GM12878 (cell line): ENCODE measurements around the gene ADISSP. TPM values are rescaled to one million over a fixed set of nuclear protein-coding genes. Genes with fewer than 3 reads are reported as not detected.

Source experiments
- ATAC-seq: fragments of 200-7000 bp; cut with Tn5 transposase; 3 replicates; pipeline ENCODE4 v1.9.1; 2020; ENCODE audit warnings: mild to moderate bottlenecking, moderate library complexity
- BruUV-seq: library from RNA; stranded (reverse); fragments of 400-500 nt; replicated peaks from 2 replicates; lab custom pipeline; 2021; lab: Mats Ljungman, UMichigan
- CTCF ChIA-PET: fragments of 300-600 bp; sonication (Branson Sonifier 250); formaldehyde crosslinking; extraction: SDS; loops from one replicate; lab custom pipeline; 2021; ENCODE audit warnings: inconsistent platforms; lab: Yijun Ruan, JAX
- POLR2A ChIA-PET: fragments of 350-600 bp; formaldehyde crosslinking; extraction: SDS; loops from one replicate; lab custom pipeline; 2021; ENCODE audit warnings: inconsistent platforms; lab: Charles Lee
- RAD21 ChIA-PET: fragments of 300-600 bp; sonication (Branson Sonifier 250); formaldehyde crosslinking; loops from one replicate; lab custom pipeline; 2023; ENCODE audit warnings: antibody characterized with exemption; ENCODE audit not compliant: unreplicated experiment; lab: Charles Lee
- SMC1A ChIA-PET: fragments of 300-600 bp; sonication (Branson Sonifier 250); formaldehyde crosslinking; loops from one replicate; lab custom pipeline; 2023; ENCODE audit not compliant: unreplicated experiment, uncharacterized antibody; lab: Charles Lee
- DNase-seq: peaks from one replicate; pipeline ENCODE4 v3.0.0-alpha.2; 2011; ENCODE audit warnings: low read depth, low spot score
- FAIRE-seq: peaks from 3 replicates; lab custom pipeline; 2011; peaks lifted over from hg19 to GRCh38; lab: Jason Lieb, UNC
- H2AFZ ChIP-seq: 2 replicates; pipeline ENCODE4 v1.6.0; 2011; ENCODE audit warnings: low read depth, low read length, control low read depth; ENCODE audit not compliant: control insufficient read depth
- H3K27ac ChIP-seq: 2 replicates; pipeline ENCODE4 v1.5.1; 2011; ENCODE audit warnings: control low read depth; ENCODE audit not compliant: control insufficient read depth, insufficient read depth
- H3K27me3 ChIP-seq, 2 experiments: replicated peaks in 1 of 2; 2 replicates each; pipeline versions ENCODE4 v1.6.0 to v1.6.1; 2011; ENCODE audit warnings: low read length in 1 of 2; ENCODE audit not compliant: control insufficient read depth in 2 of 2, insufficient read depth in 2 of 2
- H3K36me3 ChIP-seq, 2 experiments: 2 replicates each; pipeline ENCODE4 v1.5.1; 2011; ENCODE audit warnings: low read length in 1 of 2; ENCODE audit not compliant: control insufficient read depth in 2 of 2, insufficient read depth in 2 of 2
- H3K4me1 ChIP-seq: 2 replicates; pipeline ENCODE4 v1.6.1; 2011; ENCODE audit warnings: mild to moderate bottlenecking, low read length, moderate library complexity, mixed read lengths; ENCODE audit not compliant: control insufficient read depth, insufficient read depth
- H3K4me2 ChIP-seq: 2 replicates; pipeline ENCODE4 v1.6.0; 2011; ENCODE audit warnings: control low read depth; ENCODE audit not compliant: control insufficient read depth, insufficient read depth
- H3K4me3 ChIP-seq: fragments of 200-600 bp; sonication (generic); 2 replicates; pipeline ENCODE4 v1.5.1; 2016
- H3K79me2 ChIP-seq: 2 replicates; pipeline ENCODE4 v1.6.0; 2011; ENCODE audit warnings: low read length; ENCODE audit not compliant: control insufficient read depth, insufficient read depth
- H3K9ac ChIP-seq: 2 replicates; pipeline ENCODE4 v1.8.0; 2011; ENCODE audit warnings: low read length, control low read depth, mixed read lengths; ENCODE audit not compliant: control insufficient read depth, insufficient read depth
- H3K9me3 ChIP-seq: replicated peaks from 3 replicates; pipeline ENCODE4 v1.5.1; 2011; ENCODE audit warnings: mild to moderate bottlenecking, low read length; ENCODE audit not compliant: control insufficient read depth, insufficient read depth
- H4K20me1 ChIP-seq: 2 replicates; pipeline ENCODE4 v1.6.0; 2011; ENCODE audit not compliant: control insufficient read depth, insufficient read depth
- BCL11A ChIP-seq: IDR thresholded peaks from 2 replicates; pipeline ENCODE4 v1.6.1; 2011; ENCODE audit warnings: low read depth, low read length
- CEBPZ ChIP-seq: fragments of 150-350 bp; IDR thresholded peaks from 2 replicates; pipeline ENCODE4 v1.6.1; 2016; ENCODE audit warnings: low read depth, low read length
- GATAD2B ChIP-seq: fragments of 450-650 bp; conservative IDR thresholded peaks from 2 replicates; pipeline ENCODE4 v1.6.1; 2017; ENCODE audit warnings: low read depth, mild to moderate bottlenecking, moderate library complexity
- MEF2A ChIP-seq: IDR thresholded peaks from 2 replicates; pipeline ENCODE4 v1.6.1; 2011; ENCODE audit warnings: low read depth, mild to moderate bottlenecking, low read length, moderate library complexity; ENCODE audit not compliant: insufficient read depth
- MEF2B ChIP-seq: fragments of 450-650 bp; IDR thresholded peaks from 2 replicates; pipeline ENCODE4 v1.6.1; 2018; ENCODE audit warnings: mild to moderate bottlenecking, moderate library complexity; ENCODE audit not compliant: partially characterized antibody, poor library complexity, severe bottlenecking
- PKNOX1 ChIP-seq: fragments of 450-650 bp; IDR thresholded peaks from 2 replicates; pipeline ENCODE4 v1.6.1; 2016; ENCODE audit warnings: mild to moderate bottlenecking
- RELB ChIP-seq: fragments of 450-650 bp; IDR thresholded peaks from 2 replicates; pipeline ENCODE4 v1.6.1; 2017; ENCODE audit warnings: low read depth, mild to moderate bottlenecking, moderate library complexity
- SMARCA5 ChIP-seq: fragments of 450-650 bp; IDR thresholded peaks from 2 replicates; pipeline ENCODE4 v1.6.1; 2017; ENCODE audit warnings: mild to moderate bottlenecking
- WGBS: methylation state at CpG from one replicate; pipeline ENCODE4 v1.1.6; 2016; ENCODE audit warnings: low lambda C conversion rate; ENCODE audit not compliant: insufficient replicate concordance, insufficient coverage; ENCODE audit errors: missing lambda C conversion rate; 5-methylcytosine and 5-hydroxymethylcytosine counted together
- in situ Hi-C: fragments of 300-500 bp; cut with MboI; formaldehyde crosslinking; loops from 9 replicates; pipeline ENCODE4 v1.14.3; 2018; ENCODE audit warnings: mixed read lengths
- intact Hi-C: fragments of 100-400 bp; cut with micrococcal nuclease; formaldehyde crosslinking; loops from one replicate; pipeline ENCODE4 v1.14.2; 2022; ENCODE audit not compliant: unreplicated experiment
- polyA plus RNA-seq, 11 experiments: library from polyadenylated mRNA; depleted of rRNA in 4 of 11; unstranded in 6 of 11; stranded (reverse) in 5 of 11; fragments of >200 nt; fragmentation: Nextera tagmentation in 4 of 11; fragmentation: Illumina TruSeq in 1 of 11; extraction: Ambion mirVana in 4 of 11; extraction: Trizol in 1 of 11; gene quantifications; 1 replicate in 1 of 11; 2 replicates in 10 of 11; pipeline versions ENCODE4 v1.2.1 to v1.2.3, GENCODE V29; 2011 to 2016; ENCODE audit warnings: inconsistent platforms in 2 of 11, missing spikeins in 2 of 11, low read depth in 1 of 11
- total RNA-seq, 4 experiments: library from RNA; depleted of rRNA in 3 of 4; stranded (reverse); fragments of >200 nt in 3 of 4; fragmentation: Illumina TruSeq in 1 of 4; extraction: Trizol in 1 of 4; gene quantifications; 2 replicates each; pipeline versions ENCODE4 v1.2.1 to v1.2.3, GENCODE V29; 2013 to 2021

ADISSP gene
- total and polyA plus RNA-seq, 10 of the 15 experiments (the other 5 are each of a cell fraction or from before 2014, with no cell fraction given) = 0.80 to 96.3 (median 38.6) TPM

- Histone ChIP-seq H3K4me1 (no peaks in the 10 kb centered on the region), H3K4me2 (no peak overlapping the region), H3K4me3 (no peak overlapping the region), H3K9ac (no peak overlapping the region), H3K27me3 (peaks cover 1 to 4% of the 10 kb centered on the region in 2 experiments; a peak in 1 of 4 replicates), H4K20me1 (no peaks in the 10 kb centered on the region), H3K9me3 (no peaks in the 10 kb centered on the region)
- POLR2A ChIA-PET = no interaction called here
- BruUV-seq = no TSS peak
- in situ Hi-C loops = no loop called here
- CTCF ChIA-PET = no interaction called here
- WGBS = 0% methylated on average over 3 of the region's 3 CpGs
- no peak for FAIRE-seq
- DNase-seq = no peak
- TF ChIP-seq BCL11A = no peak
- TF ChIP-seq, all 136 proteins: peak for 0
- H3K36me3 ChIP-seq = no peaks in the 10 kb centered on the region
- no peak overlapping the region for H2AFZ ChIP-seq
- no peak for ATAC-seq
- H3K27ac ChIP-seq = no peak overlapping the region
- RAD21 ChIA-PET = no interaction called here
- SMC1A ChIA-PET = no interaction called here
- H3K79me2 ChIP-seq = no peaks in the 10 kb centered on the region
- intact Hi-C loops = no loop called here
These were observed 38.7 kb downstream of the ADISSP start for GRCh38 chr20:3728876-3729275.

DNA sequence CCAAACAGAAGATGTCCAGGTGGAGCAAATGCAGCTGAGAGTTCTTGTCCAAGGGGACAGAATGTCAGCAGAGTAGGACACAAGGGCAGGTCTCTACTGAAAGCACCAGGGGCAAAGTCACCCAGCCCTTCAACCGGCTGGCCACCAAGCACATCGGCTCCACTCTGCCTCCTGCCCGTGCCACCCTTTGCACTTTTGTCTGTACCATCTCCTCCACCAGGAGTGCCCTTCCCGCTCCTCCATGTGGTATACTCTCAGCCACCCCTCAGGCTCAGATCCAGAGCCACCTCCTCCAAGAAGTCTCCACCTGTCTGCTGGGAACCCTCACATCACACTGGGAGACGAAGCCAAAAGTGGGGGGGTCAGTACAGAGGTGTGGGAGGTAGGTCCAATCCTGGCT lies 39.2 kb downstream of the ADISSP start:
- in situ Hi-C loops = no loop called here
- BruUV-seq = no TSS peak
- intact Hi-C loops = no loop called here
- ATAC-seq (no peak), DNase-seq (no peak), FAIRE-seq (no peak)
- ChIA-PET CTCF (no interaction called here), RAD21 (no interaction called here), SMC1A (no interaction called here), POLR2A (no interaction called here)
- Histone ChIP-seq H3K27me3 (peaks cover 1 to 4% of the 10 kb centered on the region in 2 experiments; a peak in 1 of 4 replicates), H3K4me2 (no peak overlapping the region), H3K79me2 (no peaks in the 10 kb centered on the region), H2AFZ (no peak overlapping the region), H3K36me3 (no peaks in the 10 kb centered on the region), H3K9ac (no peak overlapping the region), H3K4me3 (no peak overlapping the region), H3K9me3 (no peaks in the 10 kb centered on the region), H3K4me1 (no peaks in the 10 kb centered on the region), H3K27ac (no peak overlapping the region), H4K20me1 (no peaks in the 10 kb centered on the region)
- WGBS = 17% methylated on average over 5 of the region's 5 CpGs
- TF ChIP-seq MEF2A (no peak), SMARCA5 (no peak), BCL11A (no peak), GATAD2B (no peak), RELB (no peak), CEBPZ (no peak), MEF2B (no peak), PKNOX1 (no peak)
